Astrocyte of the spinal cord (primary cell): ENCODE data around the gene JPH3.

ENCODE experiments used
- DNase-seq: peaks from one replicate; pipeline ENCODE4 v3.0.0; 2011; ENCODE audit warnings: low read depth, low spot score
- H3K4me3 ChIP-seq: 2 replicates; pipeline ENCODE4 v1.5.1; 2011; ENCODE audit warnings: low read depth, mild to moderate bottlenecking, low read length, moderate library complexity
- CTCF ChIP-seq: IDR thresholded peaks from 2 replicates; pipeline ENCODE4 v1.5.1; 2012; ENCODE audit warnings: low read depth, mild to moderate bottlenecking, low read length, inconsistent platforms
- in situ Hi-C: cut with HindIII; loops from 2 replicates; pipeline ENCODE4 v1.10.0; 2017; ENCODE audit warnings: low sequenced_read_pairs

Gene JPH3

GRCh38 chr16:87602001-87602775, at the start of gene JPH3:
Gene JPH3 (plus strand): TSS chr16:87602508. CDS start chr16:87603147, 639 bp downstream.
- H3K4me3 ChIP-seq: no peak within 1 kb of the TSS
- no peak for DNase-seq
- in situ Hi-C loops: no loop called here
- TF ChIP-seq CTCF: no peak

- no peak for TF ChIP-seq CTCF
- H3K4me3 ChIP-seq: no peak overlapping the region
- DNase-seq: no peak
- in situ Hi-C loops: no loop called here
Observed at GRCh38 chr16:87552772-87553573, 49.3 kb upstream of the JPH3 start.

GRCh38 chr16:87554754-87555427, 47.4 kb upstream of the JPH3 start:
- in situ Hi-C loops: no loop called here
- TF ChIP-seq CTCF: no peak
- H3K4me3 ChIP-seq: no peak overlapping the region
- DNase-seq: no peak

GRCh38 chr16:87555647-87556046, 46.7 kb upstream of the JPH3 start:
- no peak overlapping the region for H3K4me3 ChIP-seq
- no peak for DNase-seq
- in situ Hi-C loops: no loop called here
- no peak for TF ChIP-seq CTCF

- no peak for TF ChIP-seq CTCF
- H3K4me3 ChIP-seq: no peak overlapping the region
- DNase-seq: no peak
- in situ Hi-C loops: no loop called here
Observed at GRCh38 chr16:87556941-87557459, 45.3 kb upstream of the JPH3 start.

GRCh38 chr16:87558682-87559081, 43.6 kb upstream of the JPH3 start:
- TF ChIP-seq CTCF: no peak
- in situ Hi-C loops: no loop called here
- H3K4me3 ChIP-seq: no peak overlapping the region
- DNase-seq: no peak
